HG03378 (cell line): Measurements from ENCODE around the gene POMT1.
"Not testable (repeated sequence)": the region's sequence is repeated elsewhere in the genome, so short reads cannot be mapped to it uniquely, and the experiment has no call there.

Source experiments
- ATAC-seq: cut with Tn5 transposase; IDR thresholded peaks from one replicate; pipeline ENCODE4 v1.9.1; 2021; ENCODE audit warnings: mild to moderate bottlenecking, moderate library complexity; ENCODE audit not compliant: unreplicated experiment

The POMT1 gene

GRCh38 chr9:131550465-131550864 is 47.7 kb downstream of the POMT1 start:
- not testable (repeated sequence) for ATAC-seq

- no peak for ATAC-seq
Measured at GRCh38 chr9:131552030-131552429, 49.3 kb downstream of the POMT1 start.

GRCh38 chr9:131554087-131554842 is 51.5 kb downstream of the POMT1 start:
- no peak for ATAC-seq

GRCh38 chr9:131554843-131555351 is 52.2 kb downstream of the POMT1 start:
- no peak for ATAC-seq

- ATAC-seq, result no peak
Measured at GRCh38 chr9:131555841-131556673, 53.3 kb downstream of the POMT1 start.

- no peak for ATAC-seq
Measured at GRCh38 chr9:131557855-131558548, 55.3 kb downstream of the POMT1 start.

GRCh38 chr9:131559421-131560000 is 56.8 kb downstream of the POMT1 start:
- no peak for ATAC-seq

- ATAC-seq, result no peak
Measured at GRCh38 chr9:131562032-131562959, 59.6 kb downstream of the POMT1 start.

GRCh38 chr9:131565369-131565768 is 62.7 kb downstream of the POMT1 start:
- no peak for ATAC-seq

GRCh38 chr9:131566158-131566557 is 63.4 kb downstream of the POMT1 start:
- ATAC-seq, result no peak

GRCh38 chr9:131567910-131568309 is 65.2 kb downstream of the POMT1 start:
- ATAC-seq, result no peak
